HG02938 (cell line): Measurements from ENCODE around the gene MAPK11.
A peak's percentile ranks its signal among the peaks of the same experiment; 100 is the strongest.

Experiments
- ATAC-seq: cut with Tn5 transposase; IDR thresholded peaks from one replicate; pipeline ENCODE4 v1.9.1; 2021; ENCODE audit warnings: mild to moderate bottlenecking, moderate library complexity; ENCODE audit not compliant: unreplicated experiment

The MAPK11 gene

DNA sequence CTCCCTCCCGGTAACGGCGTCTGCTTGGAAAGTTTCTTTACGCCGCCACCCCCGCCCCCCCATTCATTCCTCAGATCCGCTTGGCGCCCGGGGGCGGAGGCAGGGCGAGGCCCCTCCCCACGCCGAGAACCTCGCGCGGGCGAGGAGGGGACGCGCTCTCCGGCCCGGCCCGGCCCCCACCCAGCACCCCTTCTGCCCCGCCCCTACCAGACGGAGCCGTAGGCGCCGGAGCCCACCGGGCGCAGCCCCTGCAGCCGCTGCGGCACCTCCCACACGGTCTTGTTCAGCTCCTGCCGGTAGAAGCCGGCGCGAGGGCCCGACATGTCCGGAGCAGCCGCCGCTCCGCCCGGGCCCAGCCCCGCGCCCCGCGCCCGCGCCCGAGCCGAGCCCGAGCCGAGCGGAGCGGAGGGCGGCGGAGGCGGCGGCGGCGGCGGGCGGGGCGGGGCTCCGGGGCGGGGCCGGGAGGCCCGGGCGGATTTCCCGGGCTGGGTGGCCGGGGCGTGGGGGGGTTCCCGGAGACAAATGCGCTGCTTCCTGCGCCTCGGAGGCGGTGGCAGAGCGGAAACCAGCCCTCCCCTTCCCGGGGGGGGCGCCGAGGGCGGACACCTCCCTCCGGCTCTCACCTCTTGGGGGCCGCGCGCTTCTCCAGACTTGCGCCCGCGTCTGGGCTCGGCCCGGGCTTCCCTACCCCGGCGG is at the start of gene MAPK11:
TSS of gene MAPK11 (minus strand) at position 411 of the 696 bp plus-strand sequence. CDS start at position 323, 88 bp downstream.
- ATAC-seq, result no peak

DNA sequence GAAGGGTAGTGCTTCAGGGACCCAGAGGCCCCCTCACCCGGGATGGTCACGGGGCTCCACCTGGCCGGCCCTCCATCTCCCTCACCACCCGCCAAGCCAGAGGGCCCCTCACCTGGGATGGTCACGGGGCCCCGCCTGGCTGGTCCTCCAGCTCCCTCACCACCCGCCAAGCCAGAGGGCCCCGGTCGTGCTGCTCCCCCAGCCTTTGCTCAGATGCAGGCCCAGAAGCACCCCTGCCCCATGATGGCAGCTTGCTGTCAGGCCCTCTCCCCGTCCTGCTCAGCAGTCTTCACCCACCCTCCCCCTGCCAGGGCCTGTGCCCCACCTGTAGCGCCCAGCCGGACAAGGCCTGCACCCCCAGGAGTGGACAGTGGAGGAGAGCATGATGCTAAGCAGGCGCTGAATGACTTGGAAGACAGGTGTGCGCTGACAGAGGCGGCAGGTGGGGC is 49.3 kb upstream of the MAPK11 start:
- no peak for ATAC-seq

GRCh38 chr22:50318698-50319411 is 48.7 kb upstream of the MAPK11 start:
- ATAC-seq, result no peak

DNA sequence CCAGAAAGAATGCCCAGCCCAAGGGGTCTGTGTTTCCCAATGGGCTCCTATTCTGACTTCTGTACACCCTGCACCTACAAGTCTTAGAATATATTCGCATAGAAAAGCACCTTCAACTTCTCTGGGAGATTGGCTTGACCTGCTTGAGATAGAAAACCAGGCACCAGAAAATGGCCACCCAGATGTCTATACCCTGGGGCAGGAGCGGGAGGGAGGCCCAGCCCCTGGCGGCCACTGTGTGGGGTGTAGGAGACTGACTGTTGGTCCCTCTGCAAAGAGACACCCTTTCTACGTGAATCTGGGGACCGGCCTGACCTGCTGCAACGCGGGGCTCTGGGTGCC is 48.1 kb upstream of the MAPK11 start:
- ATAC-seq, result no peak

GRCh38 chr22:50317674-50318073 is 47.5 kb upstream of the MAPK11 start:
- no peak for ATAC-seq

- ATAC-seq, result no peak
Measured at GRCh38 chr22:50317178-50317577, 47.0 kb upstream of the MAPK11 start.

- ATAC-seq, result no peak
Measured at GRCh38 chr22:50316114-50317065, 46.2 kb upstream of the MAPK11 start.

DNA sequence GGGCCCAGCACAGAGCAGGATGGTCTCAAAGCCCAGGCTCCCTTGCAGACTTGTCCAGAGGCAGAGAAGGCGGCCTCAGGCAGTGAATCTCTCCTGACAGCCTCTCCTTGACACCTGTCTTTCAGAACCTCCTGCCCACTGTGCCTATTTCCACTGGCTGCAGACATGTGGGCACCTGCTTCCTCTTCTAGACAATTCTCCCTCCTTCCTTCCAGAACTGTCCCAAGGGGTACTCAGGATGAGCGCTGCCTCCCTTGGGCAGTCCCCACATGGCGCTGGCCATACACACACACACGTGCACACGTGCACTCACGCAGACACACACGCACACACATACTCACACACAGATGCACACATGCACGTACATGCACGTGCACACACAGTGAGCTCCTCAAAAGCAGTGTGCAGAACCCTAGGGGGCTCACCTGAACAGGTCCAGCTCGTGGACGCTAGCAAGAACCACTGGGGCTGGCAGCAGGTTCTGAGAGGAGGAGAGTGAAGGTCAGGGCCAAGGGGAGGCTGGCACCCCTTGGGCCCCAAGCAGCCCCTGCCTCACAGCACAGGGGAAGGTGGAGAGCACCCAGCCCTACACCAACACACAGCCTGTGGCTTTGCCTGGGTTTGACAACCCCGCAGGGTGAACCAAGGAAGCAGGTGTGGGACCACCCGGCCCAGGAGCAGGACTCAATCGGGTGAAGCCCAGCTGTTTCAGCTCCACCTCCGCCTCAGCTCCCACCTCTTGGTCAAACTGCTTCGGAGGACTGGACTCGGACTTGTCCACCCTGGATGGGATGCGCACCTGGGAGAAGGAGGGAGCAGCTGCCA is 45.3 kb upstream of the MAPK11 start:
- no peak for ATAC-seq

- ATAC-seq, result peak; percentile 66
Measured at GRCh38 chr22:50314455-50315288, 44.5 kb upstream of the MAPK11 start.

GRCh38 chr22:50314081-50314454 is 43.9 kb upstream of the MAPK11 start:
- no peak for ATAC-seq

DNA sequence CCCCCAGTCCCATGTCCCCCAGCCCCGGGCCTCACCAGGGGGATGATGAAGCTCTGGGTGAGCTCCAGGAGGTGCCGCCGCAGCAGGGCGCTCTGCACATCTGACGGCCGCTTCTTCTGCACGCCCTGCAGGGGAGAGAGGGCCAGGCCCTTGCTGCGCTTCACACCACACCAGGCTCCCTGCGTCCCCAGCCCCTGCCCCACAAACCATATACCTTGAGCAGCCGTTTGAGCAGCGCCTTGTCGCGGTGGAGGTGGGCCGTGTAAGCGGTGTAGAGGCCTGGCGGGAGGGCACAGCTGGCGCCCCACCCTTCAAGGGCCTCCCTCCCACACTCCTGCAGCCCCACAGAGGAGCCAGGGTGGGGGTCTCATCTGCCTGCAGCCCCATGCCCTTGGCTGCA is 43.4 kb upstream of the MAPK11 start:
- ATAC-seq, result no peak

DNA sequence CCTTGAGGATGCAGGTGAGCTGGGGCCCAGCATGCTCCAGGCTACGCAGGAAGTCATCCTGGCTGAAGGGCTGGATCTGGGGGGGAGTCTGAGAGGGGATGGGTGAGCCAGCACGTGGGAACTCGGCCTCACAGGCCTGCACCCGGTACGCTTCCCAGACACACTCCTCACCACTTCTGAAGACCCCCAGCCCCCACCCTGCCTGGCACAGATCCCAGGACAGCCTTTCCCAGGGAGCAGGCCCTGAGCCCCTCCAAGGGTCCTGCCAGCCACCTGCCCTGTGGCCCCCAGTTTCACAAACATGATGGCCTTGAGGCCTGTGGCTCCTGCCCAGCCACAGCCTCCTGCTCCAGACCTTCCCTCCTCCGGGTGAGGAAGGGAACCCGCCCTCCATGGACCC is 42.8 kb upstream of the MAPK11 start:
- no peak for ATAC-seq

DNA sequence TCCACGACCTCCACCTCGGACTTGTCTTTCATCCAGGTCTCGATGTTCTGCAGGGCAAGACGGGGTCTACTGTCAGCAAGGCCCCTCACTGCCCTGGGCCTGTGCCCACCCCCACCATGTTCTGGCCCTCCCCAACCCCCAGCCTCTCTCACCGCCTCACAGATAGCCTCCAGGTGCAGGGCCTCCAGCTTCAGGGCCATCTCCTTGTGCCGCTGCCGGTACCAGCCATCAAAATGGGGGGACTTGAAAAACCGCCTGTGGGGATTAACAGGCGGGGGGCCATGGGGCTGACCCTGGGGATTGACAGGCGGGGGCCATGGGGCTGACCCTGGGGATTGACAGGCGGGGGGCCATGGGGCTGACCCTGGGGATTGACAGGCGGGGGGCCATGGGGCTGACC is 42.2 kb upstream of the MAPK11 start:
- no peak for ATAC-seq

DNA sequence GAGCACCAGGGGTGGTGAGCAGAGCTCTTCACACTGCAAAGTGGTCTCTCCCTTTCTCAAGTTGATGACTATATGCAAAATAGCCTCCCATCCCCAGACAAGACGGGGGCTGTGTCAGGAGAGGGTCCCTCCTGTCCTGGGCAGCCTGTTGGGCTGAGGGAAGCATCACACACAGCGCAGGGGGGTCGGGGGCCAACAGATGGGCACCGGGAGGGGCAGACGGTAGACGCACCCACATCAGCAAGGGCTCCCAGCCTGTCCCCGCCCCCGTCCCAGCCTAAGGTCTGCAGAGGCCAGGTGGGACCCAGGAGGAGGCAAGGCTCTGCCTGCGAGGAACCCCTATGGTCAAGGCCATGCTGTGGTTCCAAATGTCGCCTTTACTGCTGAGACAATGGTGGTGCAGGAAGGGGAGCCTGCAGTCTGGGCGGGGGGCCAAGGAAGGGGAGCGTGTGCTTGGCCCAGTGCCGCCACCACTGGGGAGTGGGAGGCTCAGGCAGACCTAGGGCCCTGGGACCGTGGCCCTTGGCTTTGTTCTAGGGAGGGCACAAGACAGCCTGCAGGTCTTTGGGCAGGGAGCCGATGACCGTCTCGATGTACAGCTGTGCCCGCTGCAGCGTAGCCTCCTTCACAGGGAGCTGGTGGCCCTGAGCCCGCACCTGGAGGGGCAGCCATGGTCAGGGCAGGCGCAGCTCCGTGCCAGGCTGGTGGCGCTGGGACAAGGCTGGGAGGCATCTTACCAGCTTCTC is 41.6 kb upstream of the MAPK11 start:
- ATAC-seq, result no peak

- no peak for ATAC-seq
Measured at GRCh38 chr22:50310949-50311444, 40.8 kb upstream of the MAPK11 start.

GRCh38 chr22:50310031-50310722 is 40.0 kb upstream of the MAPK11 start:
- no peak for ATAC-seq

- no peak for ATAC-seq
Measured at GRCh38 chr22:50309601-50309991, 39.4 kb upstream of the MAPK11 start.

- no peak for ATAC-seq
Measured at GRCh38 chr22:50308986-50309600, 38.9 kb upstream of the MAPK11 start.
